Suppressor macrophage (primary cell): ENCODE measurements around the gene GPR132.
"Not testable (repeated sequence)": the region's sequence is repeated elsewhere in the genome, so short reads cannot be mapped to it uniquely, and the experiment has no call there.

ENCODE experiments used
- DNase-seq, 4 experiments: peaks; one replicate each; pipeline ENCODE4 v3.0.0-alpha.2; 2020 to 2022

Gene GPR132

GRCh38 chr14:105091054-105091516, 25.9 kb upstream of the GPR132 start:
- no peak for DNase-seq

DNA sequence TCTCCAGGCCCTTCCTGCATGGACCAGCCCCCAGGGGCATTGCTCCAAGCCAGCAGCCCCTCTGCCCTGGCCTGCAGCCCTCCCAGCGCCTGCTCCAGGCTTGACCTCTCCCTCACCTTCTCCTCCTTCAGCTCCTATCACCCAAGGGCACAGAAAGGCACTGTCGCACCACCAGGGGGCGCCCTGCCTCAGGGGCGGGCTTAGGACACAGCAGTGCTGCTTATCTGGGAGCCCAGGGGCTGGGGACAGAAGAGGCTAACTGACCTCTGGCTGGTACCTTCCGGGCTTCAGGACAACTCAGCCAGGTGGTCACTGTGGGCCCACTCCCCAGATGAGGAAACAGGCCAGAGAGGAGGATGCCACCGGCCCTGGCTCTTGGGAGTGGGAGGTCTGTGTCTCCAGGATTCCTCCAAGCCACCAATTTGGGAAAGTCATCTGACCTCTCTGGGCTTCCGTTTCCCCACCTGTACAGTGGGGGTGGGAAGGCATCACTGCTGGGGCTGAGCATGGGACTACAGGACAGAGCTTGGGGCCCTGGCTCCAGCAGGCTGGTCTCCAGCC, 25.3 kb upstream of the GPR132 start:
- DNase-seq, result peak; percentile 89 to 94 (median 92)

DNA sequence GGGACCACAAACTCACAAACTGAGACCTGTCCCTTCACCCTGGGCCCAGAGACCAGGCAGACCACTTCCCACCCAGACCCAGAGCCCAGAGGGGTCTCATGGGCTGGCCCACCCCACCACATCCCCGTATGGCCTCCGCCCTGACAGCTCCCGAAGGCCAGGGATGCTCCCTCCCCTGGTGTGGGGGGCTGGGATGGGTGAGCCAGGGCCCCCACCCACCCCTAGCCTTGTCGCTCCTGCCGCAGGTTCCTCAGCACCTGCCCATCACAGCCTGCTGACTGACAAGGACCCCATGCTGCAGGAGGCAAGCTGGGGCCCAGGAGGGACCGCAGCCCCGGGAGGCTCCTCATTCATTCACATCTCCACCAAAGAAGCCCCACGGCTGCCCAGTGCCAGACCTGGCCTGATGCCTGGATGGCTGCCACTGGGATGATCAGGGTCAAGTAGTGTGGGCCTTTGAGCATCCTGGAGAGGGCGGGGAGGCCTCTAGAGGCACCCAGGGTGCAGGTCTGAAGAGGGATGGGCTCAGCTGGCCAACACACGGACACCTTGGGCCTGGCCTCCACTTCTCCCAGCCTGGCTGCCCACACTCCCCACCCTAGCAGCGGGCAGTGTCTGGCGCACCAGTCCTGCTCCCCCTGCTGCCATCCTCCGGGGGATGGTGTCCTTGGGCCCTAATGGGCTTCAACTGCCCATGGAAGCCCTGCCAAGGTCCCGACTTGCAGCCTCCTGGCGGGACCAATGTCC, 24.7 kb upstream of the GPR132 start:
- DNase-seq, result no peak

DNA sequence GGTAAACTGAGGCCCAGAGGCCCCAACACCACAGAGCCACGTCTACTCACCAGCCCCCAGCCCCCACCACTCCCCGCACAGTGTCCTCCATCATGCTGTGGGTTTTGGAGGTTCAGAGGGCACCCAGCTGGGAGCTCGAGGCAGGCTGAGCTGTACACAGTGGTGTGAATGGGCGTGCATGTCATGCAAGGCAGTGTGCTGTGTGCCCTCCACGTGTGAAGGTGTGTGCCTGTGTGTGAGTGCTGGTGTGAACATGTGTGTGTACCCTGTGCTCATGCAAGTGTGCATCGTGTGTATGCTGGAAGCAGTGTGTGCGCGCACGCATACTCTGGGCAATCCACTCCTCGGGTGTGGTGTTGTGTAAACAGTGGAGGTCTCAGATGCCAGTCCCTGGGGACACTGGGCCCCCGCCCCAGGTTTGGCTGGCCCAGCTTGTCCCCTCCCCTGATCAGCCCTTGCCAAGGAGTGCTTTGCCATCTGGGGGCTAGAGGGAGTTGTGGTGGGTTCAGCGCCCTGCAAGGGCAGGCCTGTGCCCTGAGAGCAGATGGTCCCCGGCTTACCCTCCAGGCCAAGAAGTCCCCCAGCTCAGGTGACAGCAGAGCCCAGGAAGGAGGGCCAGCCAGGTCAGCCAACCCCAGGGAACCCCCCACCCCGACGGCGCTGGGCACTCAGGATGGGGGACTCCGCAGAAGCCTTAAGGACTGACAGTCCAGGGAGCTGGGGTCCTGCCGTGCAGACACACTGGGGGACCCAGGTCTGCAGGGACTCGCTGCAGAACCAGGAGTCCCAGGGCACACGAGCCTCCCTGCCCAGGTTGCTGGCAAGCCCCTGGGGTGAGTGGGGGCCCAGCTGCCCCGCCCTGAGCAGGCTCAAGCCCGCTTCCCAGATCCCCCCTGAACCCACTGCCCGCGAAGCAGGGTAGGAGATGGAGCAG, 23.8 kb upstream of the GPR132 start:
- DNase-seq, result no peak

DNA sequence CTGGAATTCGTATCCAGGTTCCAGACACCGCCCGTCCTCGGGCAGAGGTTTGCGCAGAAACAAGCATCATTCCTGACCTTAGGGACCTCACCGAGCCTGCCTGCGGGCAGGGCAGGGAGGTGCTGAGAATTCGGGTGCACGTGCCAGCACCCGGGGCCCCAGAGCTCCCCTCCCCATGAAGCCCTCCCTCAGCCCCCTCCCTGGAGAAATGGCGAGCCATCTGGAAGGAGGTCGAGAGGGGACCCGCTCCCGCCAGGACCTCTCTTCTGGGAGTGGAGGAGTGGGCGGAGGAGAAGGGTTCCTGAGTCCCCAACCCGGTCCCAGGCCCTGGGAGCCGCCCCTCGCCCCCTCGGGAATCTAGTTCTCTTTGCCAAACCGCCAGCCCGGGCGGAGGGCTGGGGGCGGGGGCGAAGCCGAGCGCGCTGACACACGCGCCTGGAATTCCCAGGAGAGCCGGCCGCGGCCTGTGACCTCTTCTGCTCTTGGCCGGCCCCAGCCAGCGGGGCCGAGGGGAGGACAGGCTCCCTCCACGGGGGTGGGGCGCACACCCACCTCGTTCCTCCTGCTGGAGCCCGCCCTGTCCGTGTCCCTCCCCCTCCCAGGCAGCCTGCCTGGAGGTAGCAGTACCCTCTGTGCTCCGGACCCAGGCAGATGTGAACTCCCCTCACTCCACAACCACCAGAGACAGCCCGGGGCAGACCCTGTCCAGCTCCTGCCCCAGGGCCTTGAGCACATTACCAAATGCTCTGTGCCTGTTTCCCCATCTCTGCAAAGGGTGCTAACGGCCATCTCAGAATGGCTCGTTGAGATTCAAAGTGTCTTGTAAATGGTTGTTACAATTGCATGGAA, 23.0 kb upstream of the GPR132 start:
- DNase-seq, result no peak

DNA sequence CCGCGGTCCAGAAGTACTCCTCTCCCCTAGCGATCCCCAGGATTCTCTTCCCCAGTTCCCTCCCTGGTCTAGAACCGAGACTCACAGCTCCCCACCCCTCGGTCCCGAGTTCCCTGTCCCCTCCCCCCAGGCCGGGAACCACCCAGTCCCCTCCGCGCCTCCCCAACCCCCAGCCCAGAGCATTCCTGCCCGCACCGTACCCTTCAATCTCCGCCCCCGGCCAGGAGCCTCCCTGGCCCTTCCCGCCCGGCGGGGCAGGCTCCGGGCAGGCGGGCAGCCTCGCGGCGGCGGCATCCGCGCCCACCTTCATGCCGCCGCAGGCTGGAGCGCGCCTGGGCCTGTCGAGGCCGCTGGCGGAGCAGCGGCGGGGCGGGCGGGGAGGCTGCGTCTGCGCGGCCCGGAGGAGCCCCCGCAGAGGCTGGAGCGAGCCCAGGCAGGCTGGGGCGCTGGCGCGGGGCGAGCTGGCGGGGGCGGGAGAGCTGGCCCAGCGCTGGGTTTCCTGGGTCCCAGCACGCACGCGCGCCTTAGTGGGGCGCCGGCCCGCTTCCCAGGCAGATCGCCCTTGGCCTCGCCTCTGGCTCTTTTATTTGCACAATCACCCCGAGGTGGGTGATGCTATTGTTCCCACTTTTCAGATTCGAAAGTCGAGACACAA, 22.2 kb upstream of the GPR132 start:
- DNase-seq, result peak in 2 of 4 experiments; percentile 29 to 37

DNA sequence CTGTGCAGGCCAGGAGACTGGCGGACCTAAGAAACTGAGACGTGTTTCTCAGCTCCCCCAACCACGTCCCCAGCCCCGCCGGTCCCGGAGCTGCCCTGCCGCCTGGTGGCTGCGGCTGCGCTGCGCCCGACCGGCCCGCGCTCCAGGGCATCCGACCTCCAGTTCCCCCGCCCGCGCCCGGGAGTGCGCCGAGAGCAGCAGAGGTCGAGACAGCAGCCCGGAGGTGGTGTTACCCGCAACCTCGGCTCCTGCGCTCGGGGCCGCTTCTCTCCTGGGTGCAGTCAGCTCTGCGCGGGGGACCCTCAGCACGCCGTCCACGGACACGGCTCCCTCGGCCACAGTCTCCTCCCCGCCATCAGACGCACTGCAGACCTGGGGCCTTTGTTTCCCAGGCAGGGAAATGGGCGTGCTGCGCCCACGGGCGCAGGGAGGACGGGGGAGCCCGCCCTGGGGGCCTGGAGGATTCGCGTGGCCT, 21.6 kb upstream of the GPR132 start:
- DNase-seq, result peak; percentile 86 to 93 (median 90)

GRCh38 chr14:105085766-105086165, 20.5 kb upstream of the GPR132 start:
- no peak for DNase-seq

DNA sequence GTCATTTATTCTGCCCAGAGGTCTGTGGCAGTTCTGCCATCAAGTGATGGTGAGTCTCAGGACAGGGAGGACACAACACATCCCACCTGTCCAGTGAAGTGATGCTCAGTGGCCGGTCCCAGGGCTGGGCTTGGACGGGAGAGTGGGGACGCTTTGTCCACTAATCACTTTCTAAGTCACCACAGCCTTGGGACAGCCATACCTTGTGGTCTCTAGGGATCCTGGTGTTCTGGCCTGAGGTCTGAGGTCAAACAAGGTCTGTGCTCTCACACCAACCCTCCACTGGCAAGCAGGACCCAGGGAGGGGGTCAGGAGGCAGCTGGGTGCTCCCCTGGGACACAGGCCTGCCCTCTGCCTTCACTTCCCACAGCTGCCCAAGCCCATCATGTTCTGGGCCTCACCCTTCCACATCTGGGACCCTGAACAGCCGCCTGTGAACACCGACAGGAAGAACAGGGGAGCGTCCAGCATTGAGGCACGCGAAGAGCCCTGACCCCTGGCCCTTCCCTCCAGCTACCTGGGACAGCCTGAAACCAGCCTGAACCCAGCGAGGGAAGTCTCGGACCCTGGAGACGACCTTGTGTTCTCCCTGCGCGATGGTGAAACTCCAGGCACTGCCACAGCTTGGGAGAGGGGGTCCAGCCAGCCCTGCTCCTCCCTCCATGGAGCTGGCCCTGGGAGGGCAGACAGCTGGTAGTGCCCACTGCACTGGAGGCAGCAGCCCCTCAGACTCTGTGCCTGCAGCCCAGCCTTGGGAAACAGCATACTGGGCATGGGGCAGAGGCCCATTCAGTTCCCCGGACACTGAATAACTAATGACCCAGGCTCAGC, 19.7 kb upstream of the GPR132 start:
- no peak for DNase-seq

DNA sequence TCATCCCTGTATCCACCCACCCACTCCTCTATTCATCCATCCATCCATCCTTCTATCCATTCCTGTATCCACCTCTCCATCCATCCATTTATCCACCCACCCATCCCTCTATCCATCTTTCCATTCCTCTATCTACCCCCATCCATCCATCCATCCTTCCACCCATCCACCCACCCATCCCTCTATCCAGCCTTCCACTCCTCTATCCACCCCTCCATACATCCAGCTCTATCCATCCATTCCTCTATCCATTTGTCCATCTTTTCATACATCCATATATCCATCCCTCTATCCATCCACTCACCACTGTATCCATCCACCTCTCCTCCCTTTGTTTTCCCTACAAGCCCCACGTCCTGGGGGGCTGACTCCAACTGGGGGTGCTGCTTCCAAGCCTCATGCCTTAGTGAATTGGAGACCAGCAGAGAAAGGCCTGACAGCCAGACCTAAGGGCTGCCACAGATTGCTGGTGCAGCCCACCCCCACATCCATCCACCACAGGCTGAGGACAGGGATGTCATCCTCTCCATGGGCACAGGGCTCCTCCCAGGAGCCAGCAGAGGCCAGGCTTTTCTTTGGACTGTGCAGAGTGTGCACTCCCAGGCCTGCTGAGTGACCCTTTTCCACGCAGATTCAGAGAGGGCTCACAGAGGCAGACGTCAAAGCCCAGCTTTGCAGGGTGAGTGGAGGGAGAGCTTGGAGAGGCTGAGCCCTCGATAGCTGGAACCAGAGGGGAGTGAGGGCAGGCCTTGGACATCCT, 18.9 kb upstream of the GPR132 start:
- DNase-seq, result no peak

DNA sequence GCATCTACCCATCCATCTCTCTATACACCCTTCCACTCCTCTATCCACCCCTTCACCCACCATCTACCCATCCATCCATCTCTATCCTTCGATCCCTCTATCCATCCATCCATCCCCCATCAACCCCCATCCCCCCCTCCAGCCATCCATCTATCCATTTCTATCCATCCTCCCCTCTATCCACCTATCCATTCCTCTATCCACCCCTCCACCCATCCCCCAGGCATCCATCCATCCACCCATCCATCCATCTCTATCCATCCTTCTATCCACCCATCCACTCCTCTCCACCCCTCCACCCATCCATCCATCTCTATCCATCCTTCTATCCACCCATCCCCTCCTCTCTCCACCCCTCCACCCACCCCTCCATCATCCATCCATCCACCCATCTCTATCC, 17.5 kb upstream of the GPR132 start:
- DNase-seq, result no peak

DNA sequence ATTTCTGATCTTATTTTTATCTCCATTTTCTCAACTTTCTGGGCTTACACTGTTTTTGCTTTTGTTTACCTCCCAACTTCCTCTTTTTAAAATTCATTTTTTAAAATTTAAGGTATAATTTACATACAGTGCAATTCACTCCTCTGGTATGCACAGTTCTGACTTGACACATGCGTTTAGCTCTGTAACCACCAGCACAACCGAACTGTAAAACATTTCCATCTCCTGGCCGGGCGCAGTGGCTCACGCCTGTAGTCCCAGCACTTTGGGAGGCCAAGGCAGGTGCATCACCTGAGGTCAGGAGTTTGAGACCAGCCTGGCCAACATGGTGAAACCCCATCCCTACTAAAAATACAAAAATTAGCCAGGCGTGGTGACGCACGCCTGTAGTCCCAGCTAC, 16.2 kb upstream of the GPR132 start:
- DNase-seq, result not testable (repeated sequence)

- no peak for DNase-seq
Observed at GRCh38 chr14:105080161-105080560, 14.9 kb upstream of the GPR132 start.

- no peak for DNase-seq
Observed at GRCh38 chr14:105078294-105078693, 13.1 kb upstream of the GPR132 start.

DNA sequence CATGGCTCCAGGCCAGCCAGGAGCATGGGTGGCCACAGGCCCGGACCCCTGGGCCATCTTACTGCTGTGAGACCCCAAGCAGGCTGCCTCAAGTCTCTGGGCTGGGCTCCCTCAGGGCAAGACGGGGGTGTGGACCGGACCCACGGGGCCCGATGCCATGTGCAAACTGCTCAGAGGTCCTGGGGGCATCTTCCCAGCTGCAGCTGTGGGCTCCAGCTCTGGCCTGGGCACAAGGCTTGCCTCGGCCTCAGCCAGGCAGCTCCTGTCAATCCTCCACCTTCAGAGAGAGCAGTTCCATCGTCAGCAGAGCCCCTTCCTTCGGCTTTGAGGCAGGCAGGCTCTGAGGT, 12.4 kb upstream of the GPR132 start:
- no peak for DNase-seq

GRCh38 chr14:105076805-105077648, 11.8 kb upstream of the GPR132 start:
- no peak for DNase-seq

- DNase-seq, result no peak
Observed at GRCh38 chr14:105076296-105076804, 11.1 kb upstream of the GPR132 start.

DNA sequence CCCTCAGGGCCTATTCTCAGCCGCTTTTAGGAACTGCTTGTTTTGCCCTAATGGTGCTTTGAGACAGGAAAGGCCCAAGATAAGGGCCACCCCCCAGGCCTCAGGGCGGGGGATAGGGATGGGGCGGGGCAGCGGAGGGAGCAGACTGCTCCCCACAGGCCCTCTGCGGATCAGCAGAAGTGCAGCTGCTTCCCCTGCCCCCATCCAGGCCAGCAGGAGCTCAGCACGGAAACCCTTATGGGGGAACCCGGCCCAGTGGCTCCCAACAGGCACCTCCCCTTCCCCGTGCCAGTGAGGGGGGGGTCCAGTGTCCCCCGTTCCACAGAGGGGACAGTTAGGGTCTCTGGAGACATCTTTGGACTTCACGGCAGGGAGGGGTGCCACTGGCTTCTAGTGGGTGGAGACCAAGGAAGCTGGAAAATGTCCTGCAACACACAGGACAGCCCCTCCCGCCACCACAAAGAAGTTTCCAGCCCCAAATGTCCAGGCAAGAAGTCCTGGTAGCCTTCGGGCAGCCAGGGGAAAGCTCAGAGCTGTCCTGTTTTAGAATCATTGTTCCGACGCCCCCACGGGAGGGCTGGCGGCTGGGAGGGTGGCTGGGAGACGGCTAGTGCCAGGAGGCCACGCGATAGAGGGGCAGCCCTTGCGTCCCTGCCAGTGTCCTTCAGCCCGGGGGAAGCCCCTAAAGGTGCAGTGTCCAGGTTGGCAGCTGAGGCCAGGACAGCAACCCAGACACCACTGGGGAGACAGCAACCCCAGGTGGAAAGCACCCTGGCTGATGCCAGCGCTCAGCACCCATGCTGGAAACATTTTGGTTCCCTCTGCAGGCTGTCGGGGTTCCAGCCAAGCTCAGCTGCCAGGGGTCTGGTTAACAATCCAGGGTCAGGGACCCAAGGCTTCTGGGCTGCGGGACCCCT, 10.4 kb upstream of the GPR132 start:
- DNase-seq, result peak; percentile 82 to 89 (median 85)
